K562 (cell line): ENCODE measurements around the gene DENND1A. TPM values are rescaled to one million over a fixed set of nuclear protein-coding genes. Genes with fewer than 3 reads are reported as not detected.

ENCODE experiments used
- EZH2 ChIP-seq: IDR thresholded peaks from 2 replicates; pipeline ENCODE4 v1.6.1; 2012; ENCODE audit warnings: low read depth, mild to moderate bottlenecking, inconsistent platforms, low read length, borderline replicate concordance
- ZNF707 ChIP-seq: fragments of 250-450 bp; sonication (Bioruptor Pico); conservative IDR thresholded peaks from 2 replicates; pipeline ENCODE4 v1.8.0; 2022; ENCODE audit warnings: inconsistent platforms, mild to moderate bottlenecking, moderate library complexity
- polyA plus RNA-seq, 8 experiments: library from polyadenylated mRNA; depleted of rRNA in 4 of 8; stranded (reverse) in 5 of 8; unstranded in 3 of 8; fragments of >200 nt; fragmentation: Nextera tagmentation in 2 of 8; fragmentation: Illumina TruSeq in 1 of 8; extraction: Ambion mirVana in 2 of 8; extraction: Trizol in 1 of 8; gene quantifications; 2 replicates each; pipeline versions ENCODE4 v1.2.1 to v1.2.3, GENCODE V29; 2011 to 2014; ENCODE audit warnings: inconsistent platforms in 1 of 8, missing spikeins in 1 of 8
- total RNA-seq, 7 experiments: library from RNA; depleted of rRNA in 6 of 7; stranded (reverse); fragments of >200 nt in 6 of 7; fragmentation: Illumina TruSeq in 2 of 7; extraction: Trizol in 2 of 7; gene quantifications; 2 replicates each; pipeline versions ENCODE4 v1.2.1 to v1.2.3, GENCODE V29; 2011 to 2021; ENCODE audit warnings: low replicate concordance in 1 of 7
- TF ChIP-seq, protein P1 (sequence below): sonication (generic); formaldehyde crosslinking; IDR thresholded peaks from 2 replicates; pipeline ENCODE4 v1.8.1; 2023; ENCODE audit warnings: mild to moderate bottlenecking, missing genetic modification reagents
- TF ChIP-seq, protein P2 (sequence below): sonication (generic); formaldehyde crosslinking; IDR thresholded peaks from 2 replicates; pipeline ENCODE4 v1.8.0; 2022; ENCODE audit warnings: mild to moderate bottlenecking, missing genetic modification reagents, borderline replicate concordance

Gene DENND1A
- total and polyA plus RNA-seq, 9 of the 15 experiments (the other 6 are each of a cell fraction or from before 2014, with no cell fraction given), result 7.6 to 29.5 (median 15.7) TPM

DNA sequence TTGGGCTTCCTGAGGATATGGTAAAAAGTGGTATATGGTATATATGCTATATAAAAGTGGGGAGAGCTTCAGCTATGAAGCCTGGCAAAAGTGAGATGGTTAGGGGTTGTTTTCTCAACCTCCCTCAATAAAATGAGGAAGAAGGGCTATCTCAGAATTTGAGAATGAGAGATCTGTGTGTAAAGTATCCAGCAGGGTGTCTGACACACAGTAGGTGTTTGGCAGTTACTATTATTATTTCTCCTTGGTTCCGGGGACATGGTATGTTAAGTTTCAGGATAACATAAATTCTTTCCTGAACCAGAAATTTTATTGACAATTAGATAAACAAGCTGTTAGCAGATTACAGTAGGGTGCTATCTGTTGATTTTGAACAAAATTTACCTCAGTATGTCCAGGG is 94.1 kb downstream of the DENND1A start (continued):
- TF ChIP-seq, protein P1, sequence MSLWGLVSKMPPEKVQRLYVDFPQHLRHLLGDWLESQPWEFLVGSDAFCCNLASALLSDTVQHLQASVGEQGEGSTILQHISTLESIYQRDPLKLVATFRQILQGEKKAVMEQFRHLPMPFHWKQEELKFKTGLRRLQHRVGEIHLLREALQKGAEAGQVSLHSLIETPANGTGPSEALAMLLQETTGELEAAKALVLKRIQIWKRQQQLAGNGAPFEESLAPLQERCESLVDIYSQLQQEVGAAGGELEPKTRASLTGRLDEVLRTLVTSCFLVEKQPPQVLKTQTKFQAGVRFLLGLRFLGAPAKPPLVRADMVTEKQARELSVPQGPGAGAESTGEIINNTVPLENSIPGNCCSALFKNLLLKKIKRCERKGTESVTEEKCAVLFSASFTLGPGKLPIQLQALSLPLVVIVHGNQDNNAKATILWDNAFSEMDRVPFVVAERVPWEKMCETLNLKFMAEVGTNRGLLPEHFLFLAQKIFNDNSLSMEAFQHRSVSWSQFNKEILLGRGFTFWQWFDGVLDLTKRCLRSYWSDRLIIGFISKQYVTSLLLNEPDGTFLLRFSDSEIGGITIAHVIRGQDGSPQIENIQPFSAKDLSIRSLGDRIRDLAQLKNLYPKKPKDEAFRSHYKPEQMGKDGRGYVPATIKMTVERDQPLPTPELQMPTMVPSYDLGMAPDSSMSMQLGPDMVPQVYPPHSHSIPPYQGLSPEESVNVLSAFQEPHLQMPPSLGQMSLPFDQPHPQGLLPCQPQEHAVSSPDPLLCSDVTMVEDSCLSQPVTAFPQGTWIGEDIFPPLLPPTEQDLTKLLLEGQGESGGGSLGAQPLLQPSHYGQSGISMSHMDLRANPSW (CRISPR knock-in tag), result no peak
- TF ChIP-seq, protein P2, sequence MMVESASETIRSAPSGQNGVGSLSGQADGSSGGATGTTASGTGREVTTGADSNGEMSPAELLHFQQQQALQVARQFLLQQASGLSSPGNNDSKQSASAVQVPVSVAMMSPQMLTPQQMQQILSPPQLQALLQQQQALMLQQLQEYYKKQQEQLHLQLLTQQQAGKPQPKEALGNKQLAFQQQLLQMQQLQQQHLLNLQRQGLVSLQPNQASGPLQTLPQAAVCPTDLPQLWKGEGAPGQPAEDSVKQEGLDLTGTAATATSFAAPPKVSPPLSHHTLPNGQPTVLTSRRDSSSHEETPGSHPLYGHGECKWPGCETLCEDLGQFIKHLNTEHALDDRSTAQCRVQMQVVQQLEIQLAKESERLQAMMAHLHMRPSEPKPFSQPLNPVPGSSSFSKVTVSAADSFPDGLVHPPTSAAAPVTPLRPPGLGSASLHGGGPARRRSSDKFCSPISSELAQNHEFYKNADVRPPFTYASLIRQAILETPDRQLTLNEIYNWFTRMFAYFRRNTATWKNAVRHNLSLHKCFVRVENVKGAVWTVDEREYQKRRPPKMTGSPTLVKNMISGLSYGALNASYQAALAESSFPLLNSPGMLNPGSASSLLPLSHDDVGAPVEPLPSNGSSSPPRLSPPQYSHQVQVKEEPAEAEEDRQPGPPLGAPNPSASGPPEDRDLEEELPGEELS (CRISPR knock-in tag), result no peak
- TF ChIP-seq ZNF707 (CRISPR knock-in tag) (no peak), EZH2 (no peak)
